ENCODE results near the gene RHOBTB1.

DNA sequence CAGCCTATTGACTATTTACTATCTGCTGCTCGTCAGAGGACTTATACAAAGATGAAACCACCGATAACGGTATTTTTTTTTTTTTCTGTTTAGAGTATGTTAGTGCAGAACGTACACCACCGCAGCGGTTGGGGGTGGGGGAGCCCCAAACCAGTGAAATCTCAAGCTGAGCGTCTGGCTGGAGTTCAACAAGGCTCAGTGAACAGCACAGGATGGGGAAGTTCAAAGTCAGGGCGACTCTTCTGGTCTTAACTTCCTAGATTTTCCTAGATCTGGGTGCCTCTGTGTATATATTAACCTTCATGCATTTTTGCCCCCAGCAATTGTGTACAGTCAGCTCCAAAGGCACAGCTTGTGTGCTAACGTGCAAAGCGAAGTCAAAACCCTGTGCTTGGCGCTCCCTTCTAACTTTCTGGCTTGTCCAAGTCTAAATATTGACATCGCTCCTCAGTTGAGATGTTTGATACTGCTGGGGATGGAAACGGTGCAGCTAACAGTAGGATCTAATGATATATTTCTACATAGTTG, 1.1 kb downstream of the RHOBTB1 start:
- TF ChIP-seq, protein P1, sequence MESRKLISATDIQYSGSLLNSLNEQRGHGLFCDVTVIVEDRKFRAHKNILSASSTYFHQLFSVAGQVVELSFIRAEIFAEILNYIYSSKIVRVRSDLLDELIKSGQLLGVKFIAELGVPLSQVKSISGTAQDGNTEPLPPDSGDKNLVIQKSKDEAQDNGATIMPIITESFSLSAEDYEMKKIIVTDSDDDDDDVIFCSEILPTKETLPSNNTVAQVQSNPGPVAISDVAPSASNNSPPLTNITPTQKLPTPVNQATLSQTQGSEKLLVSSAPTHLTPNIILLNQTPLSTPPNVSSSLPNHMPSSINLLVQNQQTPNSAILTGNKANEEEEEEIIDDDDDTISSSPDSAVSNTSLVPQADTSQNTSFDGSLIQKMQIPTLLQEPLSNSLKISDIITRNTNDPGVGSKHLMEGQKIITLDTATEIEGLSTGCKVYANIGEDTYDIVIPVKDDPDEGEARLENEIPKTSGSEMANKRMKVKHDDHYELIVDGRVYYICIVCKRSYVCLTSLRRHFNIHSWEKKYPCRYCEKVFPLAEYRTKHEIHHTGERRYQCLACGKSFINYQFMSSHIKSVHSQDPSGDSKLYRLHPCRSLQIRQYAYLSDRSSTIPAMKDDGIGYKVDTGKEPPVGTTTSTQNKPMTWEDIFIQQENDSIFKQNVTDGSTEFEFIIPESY (IDR thresholded peaks at IDR 0.05): no peak
- TF ChIP-seq, protein P2, sequence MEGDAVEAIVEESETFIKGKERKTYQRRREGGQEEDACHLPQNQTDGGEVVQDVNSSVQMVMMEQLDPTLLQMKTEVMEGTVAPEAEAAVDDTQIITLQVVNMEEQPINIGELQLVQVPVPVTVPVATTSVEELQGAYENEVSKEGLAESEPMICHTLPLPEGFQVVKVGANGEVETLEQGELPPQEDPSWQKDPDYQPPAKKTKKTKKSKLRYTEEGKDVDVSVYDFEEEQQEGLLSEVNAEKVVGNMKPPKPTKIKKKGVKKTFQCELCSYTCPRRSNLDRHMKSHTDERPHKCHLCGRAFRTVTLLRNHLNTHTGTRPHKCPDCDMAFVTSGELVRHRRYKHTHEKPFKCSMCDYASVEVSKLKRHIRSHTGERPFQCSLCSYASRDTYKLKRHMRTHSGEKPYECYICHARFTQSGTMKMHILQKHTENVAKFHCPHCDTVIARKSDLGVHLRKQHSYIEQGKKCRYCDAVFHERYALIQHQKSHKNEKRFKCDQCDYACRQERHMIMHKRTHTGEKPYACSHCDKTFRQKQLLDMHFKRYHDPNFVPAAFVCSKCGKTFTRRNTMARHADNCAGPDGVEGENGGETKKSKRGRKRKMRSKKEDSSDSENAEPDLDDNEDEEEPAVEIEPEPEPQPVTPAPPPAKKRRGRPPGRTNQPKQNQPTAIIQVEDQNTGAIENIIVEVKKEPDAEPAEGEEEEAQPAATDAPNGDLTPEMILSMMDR (IDR thresholded peaks at IDR 0.05; ENCODE audit: low read depth, low read length, missing input control): no peak
- TF ChIP-seq RAD21 (IDR thresholded peaks at IDR 0.05): no peak
- no peak for TF ChIP-seq FOXA1 (IDR thresholded peaks at IDR 0.05)
- TF ChIP-seq YY1 (IDR thresholded peaks at IDR 0.05): no peak
- TF ChIP-seq GABPA (IDR thresholded peaks at IDR 0.05 in 1 of 2, conservative IDR thresholded peaks at IDR 0.05 in 1 of 2): no peak
- no peak for TF ChIP-seq SP1 (IDR thresholded peaks at IDR 0.05)
- TF ChIP-seq, protein P3, sequence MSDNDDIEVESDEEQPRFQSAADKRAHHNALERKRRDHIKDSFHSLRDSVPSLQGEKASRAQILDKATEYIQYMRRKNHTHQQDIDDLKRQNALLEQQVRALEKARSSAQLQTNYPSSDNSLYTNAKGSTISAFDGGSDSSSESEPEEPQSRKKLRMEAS (IDR thresholded peaks at IDR 0.05): peak; percentile 18
- TF ChIP-seq TAF1 (conservative IDR thresholded peaks at IDR 0.05): no peak

Measured in liver (tissue), 3 donors.